ENCODE measurements around the gene LCORL. TPM values are rescaled to one million over a fixed set of nuclear protein-coding genes. Genes with fewer than 3 reads are reported as not detected.

Gene LCORL
- polyA plus RNA-seq, 2 of the 4 experiments (the other 2 are of a cell fraction): 6.4 to 9.7 TPM

DNA sequence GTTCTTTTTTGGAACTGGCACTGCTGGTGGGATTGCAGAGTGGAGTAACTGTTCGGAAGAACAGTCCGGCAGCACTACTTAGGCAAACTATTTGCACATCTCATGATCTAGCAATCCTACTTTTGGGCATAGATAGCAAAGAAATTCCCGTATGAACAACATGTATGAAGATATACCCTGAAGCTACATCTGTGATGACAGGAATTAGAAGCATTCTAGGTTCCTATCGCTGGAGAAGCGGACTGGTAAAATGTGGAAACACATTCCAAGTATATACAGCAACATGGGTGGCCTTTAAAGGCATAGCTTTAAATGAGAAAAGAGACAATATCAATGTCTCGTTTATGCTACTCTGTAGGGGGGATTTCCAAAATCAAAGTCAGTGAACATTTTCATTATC is 214.1 kb downstream of the LCORL start:
- ChIA-PET POLR2A (no interaction called here), CTCF (interaction anchor here (0.7 to 2.1 kb wide), 7 partner anchors 8 to 253 kb away, joined by 3 to 6 read pairs (median 4); no protein-coding TSS in a partner anchor)
- WGBS (ENCODE audit: missing lambda C conversion rate): 74% methylated on average over 6 of the region's 6 CpGs
- Histone ChIP-seq H3K4me2 (peak overlapping the region; percentile 92), H3K4me1 (peaks cover 18% of the 10 kb centered on the region), H3K4me3 (no peak overlapping the region), H3K27ac (no peak overlapping the region), H3K9me3 (no peaks in the 10 kb centered on the region)
- ATAC-seq (no peak), DNase-seq (ENCODE audit: low read depth in 1 of 2, low spot score in 1 of 2) (no peak), FAIRE-seq (no peak)
- TF ChIP-seq HOXB13 (CRISPR knock-in tag; IDR thresholded peaks at IDR 0.05; ENCODE audit: low read depth) (no peak), GATA3 (IDR thresholded peaks at IDR 0.05; ENCODE audit: borderline replicate concordance) (no peak), RFX5 (IDR thresholded peaks at IDR 0.05) (no peak), BHLHE40 (IDR thresholded peaks at IDR 0.05; ENCODE audit: low read depth, low read length) (no peak), EHF (CRISPR knock-in tag; IDR thresholded peaks at IDR 0.05) (no peak), RCOR1 (IDR thresholded peaks at IDR 0.05; ENCODE audit: low read depth, low read length) (no peak)
- TF ChIP-seq, protein P1, sequence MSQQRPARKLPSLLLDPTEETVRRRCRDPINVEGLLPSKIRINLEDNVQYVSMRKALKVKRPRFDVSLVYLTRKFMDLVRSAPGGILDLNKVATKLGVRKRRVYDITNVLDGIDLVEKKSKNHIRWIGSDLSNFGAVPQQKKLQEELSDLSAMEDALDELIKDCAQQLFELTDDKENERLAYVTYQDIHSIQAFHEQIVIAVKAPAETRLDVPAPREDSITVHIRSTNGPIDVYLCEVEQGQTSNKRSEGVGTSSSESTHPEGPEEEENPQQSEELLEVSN (IDR thresholded peaks at IDR 0.05; ENCODE audit: borderline replicate concordance, low read depth): no peak
- TF ChIP-seq, protein P2, sequence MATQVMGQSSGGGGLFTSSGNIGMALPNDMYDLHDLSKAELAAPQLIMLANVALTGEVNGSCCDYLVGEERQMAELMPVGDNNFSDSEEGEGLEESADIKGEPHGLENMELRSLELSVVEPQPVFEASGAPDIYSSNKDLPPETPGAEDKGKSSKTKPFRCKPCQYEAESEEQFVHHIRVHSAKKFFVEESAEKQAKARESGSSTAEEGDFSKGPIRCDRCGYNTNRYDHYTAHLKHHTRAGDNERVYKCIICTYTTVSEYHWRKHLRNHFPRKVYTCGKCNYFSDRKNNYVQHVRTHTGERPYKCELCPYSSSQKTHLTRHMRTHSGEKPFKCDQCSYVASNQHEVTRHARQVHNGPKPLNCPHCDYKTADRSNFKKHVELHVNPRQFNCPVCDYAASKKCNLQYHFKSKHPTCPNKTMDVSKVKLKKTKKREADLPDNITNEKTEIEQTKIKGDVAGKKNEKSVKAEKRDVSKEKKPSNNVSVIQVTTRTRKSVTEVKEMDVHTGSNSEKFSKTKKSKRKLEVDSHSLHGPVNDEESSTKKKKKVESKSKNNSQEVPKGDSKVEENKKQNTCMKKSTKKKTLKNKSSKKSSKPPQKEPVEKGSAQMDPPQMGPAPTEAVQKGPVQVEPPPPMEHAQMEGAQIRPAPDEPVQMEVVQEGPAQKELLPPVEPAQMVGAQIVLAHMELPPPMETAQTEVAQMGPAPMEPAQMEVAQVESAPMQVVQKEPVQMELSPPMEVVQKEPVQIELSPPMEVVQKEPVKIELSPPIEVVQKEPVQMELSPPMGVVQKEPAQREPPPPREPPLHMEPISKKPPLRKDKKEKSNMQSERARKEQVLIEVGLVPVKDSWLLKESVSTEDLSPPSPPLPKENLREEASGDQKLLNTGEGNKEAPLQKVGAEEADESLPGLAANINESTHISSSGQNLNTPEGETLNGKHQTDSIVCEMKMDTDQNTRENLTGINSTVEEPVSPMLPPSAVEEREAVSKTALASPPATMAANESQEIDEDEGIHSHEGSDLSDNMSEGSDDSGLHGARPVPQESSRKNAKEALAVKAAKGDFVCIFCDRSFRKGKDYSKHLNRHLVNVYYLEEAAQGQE (IDR thresholded peaks at IDR 0.05): no peak

DNA sequence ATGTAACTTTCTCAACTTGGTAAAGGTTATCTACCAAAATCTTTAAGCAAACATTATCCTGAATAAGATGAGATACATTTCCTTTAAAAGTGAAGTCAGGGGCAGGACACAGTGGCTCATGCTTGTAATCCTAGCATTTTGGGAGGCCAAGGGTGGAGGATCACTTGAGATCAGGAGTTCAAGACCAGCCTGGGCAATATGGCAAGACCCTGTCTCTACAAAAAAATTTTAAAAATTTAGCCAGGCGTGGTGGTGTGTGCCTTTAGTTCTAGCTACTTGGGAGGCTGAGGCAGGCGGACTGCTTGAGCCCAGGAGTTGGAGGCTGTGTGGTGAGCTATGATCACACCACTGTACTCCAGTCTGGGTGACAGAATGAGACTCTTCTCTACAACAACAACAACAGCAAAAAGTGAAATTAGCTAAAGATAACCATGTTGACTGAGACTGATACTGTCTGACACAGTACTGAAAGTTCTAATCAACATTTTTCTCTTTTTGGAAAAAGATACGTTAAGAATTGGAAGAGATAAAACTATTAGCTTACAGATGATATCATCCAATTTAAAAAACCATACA is 215.9 kb downstream of the LCORL start:
- POLR2A ChIA-PET: no interaction called here
- ATAC-seq (no peak), DNase-seq (ENCODE audit: low read depth in 1 of 2, low spot score in 1 of 2) (no peak), FAIRE-seq (no peak)
- no peak overlapping the region for H3K4me2 ChIP-seq
- no peak overlapping the region for H3K27ac ChIP-seq
- peaks cover 18% of the 10 kb centered on the region for H3K4me1 ChIP-seq
- TF ChIP-seq, protein P2 (IDR thresholded peaks at IDR 0.05): no peak
- TF ChIP-seq HDAC2 (IDR thresholded peaks at IDR 0.05) (no peak), FOXS1 (CRISPR knock-in tag; IDR thresholded peaks at IDR 0.05) (no peak)
- 90% methylated on average over 3 of the region's 3 CpGs for WGBS (ENCODE audit: missing lambda C conversion rate)
- no peak overlapping the region for H3K4me3 ChIP-seq
- CTCF ChIA-PET: interaction anchor here (0.7 to 1.9 kb wide), 3 partner anchors 21 to 257 kb away, joined by 3 to 6 read pairs (median 4); no protein-coding TSS in a partner anchor
- H3K9me3 ChIP-seq: no peaks in the 10 kb centered on the region

DNA sequence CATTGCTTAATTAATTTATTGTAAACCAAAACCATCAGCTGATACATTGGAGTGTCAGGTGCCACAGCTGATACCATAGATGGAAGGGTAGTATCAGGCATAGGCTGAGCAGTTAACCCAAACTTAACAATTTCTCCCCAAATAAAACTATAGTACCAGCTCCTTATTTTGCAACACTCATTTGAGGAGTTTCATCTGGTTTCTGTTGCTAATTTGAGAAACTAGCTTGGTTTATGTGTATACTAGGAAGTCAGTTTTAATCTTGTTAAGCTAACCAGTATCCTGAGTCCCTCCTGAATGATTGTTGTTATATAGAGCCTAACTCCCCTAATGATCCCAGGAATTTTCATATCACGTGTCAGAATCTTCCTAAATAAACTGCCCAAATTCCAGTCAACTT is 223.7 kb downstream of the LCORL start:
- CTCF ChIA-PET: interaction anchor here (1.0 to 2.2 kb wide), 4 partner anchors 10 to 249 kb away, joined by 3 to 9 read pairs (median 3); no protein-coding TSS in a partner anchor
- WGBS (ENCODE audit: missing lambda C conversion rate): 100% methylated on average over 1 of the region's 1 CpG
- DNase-seq (ENCODE audit: low read depth in 1 of 2, low spot score in 1 of 2): no peak
- Histone ChIP-seq H3K27ac (no peak overlapping the region), H3K4me2 (no peak overlapping the region), H3K4me3 (no peak overlapping the region), H3K4me1 (no peaks in the 10 kb centered on the region), H3K9me3 (no peaks in the 10 kb centered on the region)
- FAIRE-seq: no peak
- POLR2A ChIA-PET: no interaction called here
- no peak for ATAC-seq
- no peak for TF ChIP-seq ZSCAN20 (CRISPR knock-in tag; IDR thresholded peaks at IDR 0.05)
- no peak for TF ChIP-seq RFX5 (IDR thresholded peaks at IDR 0.05)
- TF ChIP-seq, protein P3, sequence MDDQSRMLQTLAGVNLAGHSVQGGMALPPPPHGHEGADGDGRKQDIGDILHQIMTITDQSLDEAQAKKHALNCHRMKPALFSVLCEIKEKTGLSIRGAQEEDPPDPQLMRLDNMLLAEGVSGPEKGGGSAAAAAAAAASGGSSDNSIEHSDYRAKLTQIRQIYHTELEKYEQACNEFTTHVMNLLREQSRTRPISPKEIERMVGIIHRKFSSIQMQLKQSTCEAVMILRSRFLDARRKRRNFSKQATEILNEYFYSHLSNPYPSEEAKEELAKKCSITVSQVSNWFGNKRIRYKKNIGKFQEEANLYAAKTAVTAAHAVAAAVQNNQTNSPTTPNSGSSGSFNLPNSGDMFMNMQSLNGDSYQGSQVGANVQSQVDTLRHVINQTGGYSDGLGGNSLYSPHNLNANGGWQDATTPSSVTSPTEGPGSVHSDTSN (IDR thresholded peaks at IDR 0.05): no peak
- no peak for TF ChIP-seq POLR2AphosphoS2 (conservative IDR thresholded peaks at IDR 0.05; ENCODE audit: low read length)
- no peak for TF ChIP-seq ESRRA (IDR thresholded peaks at IDR 0.05; ENCODE audit: borderline replicate concordance, low read length)
- TF ChIP-seq MAFK (IDR thresholded peaks at IDR 0.05; ENCODE audit: partially characterized antibody): no peak
- TF ChIP-seq KDM5A (IDR thresholded peaks at IDR 0.05): no peak
- TF ChIP-seq TFCP2L1 (CRISPR knock-in tag; IDR thresholded peaks at IDR 0.05): no peak
- no peak for TF ChIP-seq GATA3 (IDR thresholded peaks at IDR 0.05; ENCODE audit: borderline replicate concordance)
- no peak for TF ChIP-seq CBX8 (IDR thresholded peaks at IDR 0.05)
- no peak for TF ChIP-seq TP53 (CRISPR knock-in tag; IDR thresholded peaks at IDR 0.05)
- TF ChIP-seq, protein P4, sequence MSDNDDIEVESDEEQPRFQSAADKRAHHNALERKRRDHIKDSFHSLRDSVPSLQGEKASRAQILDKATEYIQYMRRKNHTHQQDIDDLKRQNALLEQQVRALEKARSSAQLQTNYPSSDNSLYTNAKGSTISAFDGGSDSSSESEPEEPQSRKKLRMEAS (IDR thresholded peaks at IDR 0.05): no peak
- TF ChIP-seq, protein P5, sequence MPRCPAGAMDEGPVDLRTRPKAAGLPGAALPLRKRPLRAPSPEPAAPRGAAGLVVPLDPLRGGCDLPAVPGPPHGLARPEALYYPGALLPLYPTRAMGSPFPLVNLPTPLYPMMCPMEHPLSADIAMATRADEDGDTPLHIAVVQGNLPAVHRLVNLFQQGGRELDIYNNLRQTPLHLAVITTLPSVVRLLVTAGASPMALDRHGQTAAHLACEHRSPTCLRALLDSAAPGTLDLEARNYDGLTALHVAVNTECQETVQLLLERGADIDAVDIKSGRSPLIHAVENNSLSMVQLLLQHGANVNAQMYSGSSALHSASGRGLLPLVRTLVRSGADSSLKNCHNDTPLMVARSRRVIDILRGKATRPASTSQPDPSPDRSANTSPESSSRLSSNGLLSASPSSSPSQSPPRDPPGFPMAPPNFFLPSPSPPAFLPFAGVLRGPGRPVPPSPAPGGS (IDR thresholded peaks at IDR 0.05): no peak

Data from A549 (cell line).